Esophagus squamous epithelium (tissue), 5 donors: ENCODE data around the gene CTLA4. TPM values are rescaled to one million over a fixed set of nuclear protein-coding genes. Genes with fewer than 3 reads are reported as not detected.
A peak's percentile ranks its signal among the peaks of the same experiment; 100 is the strongest.

Experiments used
- DNase-seq: peaks from one replicate; lab custom pipeline; 2025; lab: John Stamatoyannopoulos, UW
- H3K27ac ChIP-seq, 4 donors: fragments of 200-600 bp; sonication (generic); one replicate each; pipeline ENCODE4 v1.5.1; 2016 to 2019; ENCODE audit warnings: mild to moderate bottlenecking in 1 of 4
- H3K27me3 ChIP-seq, 4 donors: fragments of 200-600 bp; sonication (generic); 1 replicate in 3 of 4; 2 replicates in 1 of 4; pipeline versions ENCODE4 v1.5.1 to v1.6.0; 2017 to 2021; ENCODE audit warnings: antibody characterized with exemption in 1 of 4
- H3K36me3 ChIP-seq, 3 donors: fragments of 200-600 bp; sonication (generic); one replicate each; pipeline ENCODE4 v1.5.1; 2016 to 2019
- H3K4me1 ChIP-seq, 3 donors: fragments of 200-600 bp; sonication (generic); one replicate each; pipeline ENCODE4 v1.5.1; 2017 to 2019
- H3K4me3 ChIP-seq, 4 donors: fragments of 200-600 bp; sonication (generic); 1 replicate in 3 of 4; 2 replicates in 1 of 4; pipeline ENCODE4 v1.5.1; 2016 to 2019; ENCODE audit warnings: mild to moderate bottlenecking in 2 of 4, moderate library complexity in 1 of 4
- H3K9me3 ChIP-seq, 3 donors: fragments of 200-600 bp; sonication (generic); one replicate each; pipeline ENCODE4 v1.5.1; 2016 to 2019
- POLR2A ChIP-seq, 4 donors: fragments of 450-650 bp; IDR thresholded peaks; one replicate each; pipeline ENCODE4 v1.6.1; 2017; ENCODE audit warnings: antibody characterized with exemption in 4 of 4, mild to moderate bottlenecking in 4 of 4, moderate library complexity in 3 of 4
- WGBS, 2 donors: methylation state at CpG; one replicate each; pipeline ENCODE4 v1.1.5; 2018; 5-methylcytosine and 5-hydroxymethylcytosine counted together
- intact Hi-C: fragments of 100-400 bp; cut with DNase I; formaldehyde crosslinking; loops from one replicate; pipeline ENCODE4 v1.15.0; 2022
- total RNA-seq, 4 donors: library from RNA; depleted of rRNA; stranded (reverse); fragments of >200 nt; gene quantifications; one replicate each; pipeline ENCODE4 v1.1.0, GENCODE V29; 2016
- TF ChIP-seq, protein P1 (sequence below), 6 experiments: fragments of 450-650 bp in 4 of 6; fragments of 200-600 bp in 2 of 6; sonication (generic) in 2 of 6; IDR thresholded peaks; one replicate each; pipeline ENCODE4 v1.5.1; 2016 to 2019; ENCODE audit warnings: antibody characterized with exemption in 6 of 6, mild to moderate bottlenecking in 4 of 6, moderate library complexity in 4 of 6
- donor health status: DM: yes; HTN: yes; CAD: no.

CTLA4 gene
- total RNA-seq, 4 donors from 2014 or later, result 0.79 to 6.0 (median 0.99) TPM

DNA sequence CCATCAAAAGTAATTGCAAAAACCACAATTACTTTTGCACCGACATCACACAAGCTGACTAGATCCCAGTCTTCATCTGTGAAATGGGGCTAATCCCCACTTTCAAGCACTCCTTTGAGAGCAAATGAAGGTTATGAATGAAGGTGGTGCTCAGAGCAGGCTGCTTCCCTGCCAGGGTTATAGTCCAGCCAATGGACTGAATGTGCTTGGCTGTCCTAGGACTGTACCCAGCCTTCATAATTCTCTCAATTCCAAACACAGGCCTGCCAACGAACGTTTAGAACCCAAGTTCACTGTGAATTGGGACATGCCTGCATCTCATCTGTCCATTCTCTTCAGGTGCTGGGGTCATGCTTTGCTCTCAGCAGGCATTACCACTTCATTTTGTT, 41.2 kb downstream of the CTLA4 start:
- TF ChIP-seq POLR2A (IDR thresholded peaks at IDR 0.05), result no peak
- TF ChIP-seq, protein P1, sequence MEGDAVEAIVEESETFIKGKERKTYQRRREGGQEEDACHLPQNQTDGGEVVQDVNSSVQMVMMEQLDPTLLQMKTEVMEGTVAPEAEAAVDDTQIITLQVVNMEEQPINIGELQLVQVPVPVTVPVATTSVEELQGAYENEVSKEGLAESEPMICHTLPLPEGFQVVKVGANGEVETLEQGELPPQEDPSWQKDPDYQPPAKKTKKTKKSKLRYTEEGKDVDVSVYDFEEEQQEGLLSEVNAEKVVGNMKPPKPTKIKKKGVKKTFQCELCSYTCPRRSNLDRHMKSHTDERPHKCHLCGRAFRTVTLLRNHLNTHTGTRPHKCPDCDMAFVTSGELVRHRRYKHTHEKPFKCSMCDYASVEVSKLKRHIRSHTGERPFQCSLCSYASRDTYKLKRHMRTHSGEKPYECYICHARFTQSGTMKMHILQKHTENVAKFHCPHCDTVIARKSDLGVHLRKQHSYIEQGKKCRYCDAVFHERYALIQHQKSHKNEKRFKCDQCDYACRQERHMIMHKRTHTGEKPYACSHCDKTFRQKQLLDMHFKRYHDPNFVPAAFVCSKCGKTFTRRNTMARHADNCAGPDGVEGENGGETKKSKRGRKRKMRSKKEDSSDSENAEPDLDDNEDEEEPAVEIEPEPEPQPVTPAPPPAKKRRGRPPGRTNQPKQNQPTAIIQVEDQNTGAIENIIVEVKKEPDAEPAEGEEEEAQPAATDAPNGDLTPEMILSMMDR (IDR thresholded peaks at IDR 0.05), result no peak
- Histone ChIP-seq H3K27ac (peak overlapping the region in 2 of 4 donors; percentile 34 to 69), H3K4me1 (peaks cover 0 to 16% (median 4%) of the 10 kb centered on the region in 3 donors), H3K36me3 (no peaks in the 10 kb centered on the region), H3K4me3 (no peak overlapping the region), H3K27me3 (no peaks in the 10 kb centered on the region), H3K9me3 (no peaks in the 10 kb centered on the region)
- DNase-seq, result no peak
- 58% methylated on average over 2 to 3 of the region's 3 CpGs for WGBS, 2 donors
- intact Hi-C loops, result loop anchor here (10.0 kb wide), 1 partner anchor 424 kb away; no protein-coding TSS in a partner anchor

DNA sequence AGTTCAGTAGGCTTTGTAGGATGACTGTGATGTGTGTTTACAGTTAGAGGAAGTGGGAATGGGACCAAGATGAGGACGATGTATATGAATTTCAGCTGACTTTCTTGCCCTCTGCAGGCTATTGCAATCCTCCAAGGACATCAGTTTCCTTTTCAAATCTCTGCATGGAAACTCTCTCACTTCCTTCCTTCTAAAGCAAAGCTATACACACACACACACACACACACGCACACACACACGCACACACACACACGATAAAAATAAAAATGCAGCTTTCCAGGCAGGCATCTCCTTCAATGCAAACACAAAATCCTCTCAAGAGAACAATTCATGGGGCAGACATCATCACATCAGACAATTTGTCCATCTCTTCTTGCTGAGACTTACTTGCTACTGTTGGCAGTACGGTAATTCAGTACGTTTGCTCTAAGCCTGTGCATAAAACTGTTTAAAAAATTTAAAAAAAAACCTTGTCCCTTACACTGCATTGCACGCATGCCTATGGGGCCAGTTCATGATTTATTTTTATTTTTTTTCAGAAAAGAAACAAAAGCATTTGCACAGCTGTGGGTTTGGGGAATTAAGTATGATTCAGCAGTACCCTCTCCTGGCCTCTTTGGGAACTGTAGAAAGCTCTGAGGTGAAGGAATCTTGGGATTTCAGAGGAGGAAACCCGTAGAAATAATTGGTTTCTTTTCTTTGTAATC, 41.8 kb downstream of the CTLA4 start:
- TF ChIP-seq, protein P1 (IDR thresholded peaks at IDR 0.05), result peak; percentile 51 to 75 (median 68)
- no peak for TF ChIP-seq POLR2A (IDR thresholded peaks at IDR 0.05)
- Histone ChIP-seq H3K36me3 (no peaks in the 10 kb centered on the region), H3K4me1 (peaks cover 0 to 19% (median 4%) of the 10 kb centered on the region in 3 donors), H3K9me3 (no peaks in the 10 kb centered on the region), H3K27ac (peak overlapping the region in 1 of 4 donors; percentile 34), H3K4me3 (peak overlapping the region in 3 of 4 donors; percentile 8 to 31 (median 11)), H3K27me3 (no peaks in the 10 kb centered on the region)
- DNase-seq, result no peak
- intact Hi-C loops, result loop anchor here (10.0 kb wide), 1 partner anchor 425 kb away; no protein-coding TSS in a partner anchor
- 18 to 25% methylated on average over 8 of the region's 8 CpGs for WGBS, 2 donors

DNA sequence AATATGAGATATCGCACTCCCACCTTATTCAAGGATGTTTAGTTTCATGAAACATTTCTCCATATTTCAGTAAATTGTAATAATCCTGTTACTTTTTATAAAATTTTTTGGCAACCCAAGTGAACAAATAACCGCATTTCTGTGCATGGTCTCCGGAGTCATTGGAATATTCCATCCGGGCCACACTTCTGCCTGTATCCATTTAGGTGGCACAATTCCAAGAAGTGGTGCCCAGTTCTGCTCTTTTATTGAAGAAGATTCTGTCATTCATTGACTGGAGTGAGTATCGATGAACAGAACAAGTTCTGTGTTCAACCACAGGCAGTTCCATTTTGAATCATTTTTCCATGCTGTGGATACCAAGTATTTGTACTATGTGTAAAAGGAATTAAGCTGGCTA, 42.4 kb downstream of the CTLA4 start:
- WGBS, 2 donors, result 29 to 55% methylated on average over 5 of the region's 5 CpGs
- Histone ChIP-seq H3K27me3 (no peaks in the 10 kb centered on the region), H3K27ac (peak overlapping the region in 1 of 4 donors; percentile 34), H3K4me1 (peaks cover 0 to 25% (median 4%) of the 10 kb centered on the region in 3 donors), H3K4me3 (peak overlapping the region in 3 of 4 donors; percentile 8 to 31 (median 11)), H3K9me3 (no peaks in the 10 kb centered on the region), H3K36me3 (no peaks in the 10 kb centered on the region)
- TF ChIP-seq, protein P1 (IDR thresholded peaks at IDR 0.05), result no peak
- TF ChIP-seq POLR2A (IDR thresholded peaks at IDR 0.05), result no peak
- intact Hi-C loops, result loop anchor here (10.0 kb wide), 1 partner anchor 425 kb away; no protein-coding TSS in a partner anchor
- no peak for DNase-seq

DNA sequence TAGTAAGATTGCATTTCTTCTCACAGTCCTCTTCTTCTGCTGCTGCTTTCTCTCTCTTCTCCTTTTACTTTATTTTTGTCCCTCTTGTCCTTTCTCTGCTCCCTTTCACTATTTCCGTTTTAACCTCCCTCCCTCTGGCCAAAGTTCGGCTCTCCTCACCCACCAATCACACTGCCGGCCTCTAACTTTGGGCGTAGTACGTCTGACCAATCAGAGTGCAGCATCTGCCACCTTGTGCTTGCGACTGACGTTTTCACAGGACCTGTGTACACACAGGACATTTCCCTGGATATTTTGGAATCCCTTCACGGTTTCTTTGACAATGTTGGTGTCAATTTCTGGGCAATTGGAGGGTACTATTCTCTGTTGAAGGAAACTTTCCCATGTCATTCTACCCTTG, 46.4 kb downstream of the CTLA4 start:
- Histone ChIP-seq H3K36me3 (no peaks in the 10 kb centered on the region), H3K9me3 (no peaks in the 10 kb centered on the region), H3K27ac (no peak overlapping the region), H3K4me3 (no peak overlapping the region), H3K27me3 (no peaks in the 10 kb centered on the region), H3K4me1 (peaks cover 0 to 21% (median under 1%) of the 10 kb centered on the region in 3 donors)
- intact Hi-C loops, result no loop called here
- 81 to 83% methylated on average over 8 of the region's 8 CpGs for WGBS, 2 donors
- TF ChIP-seq, protein P1 (IDR thresholded peaks at IDR 0.05), result no peak
- no peak for TF ChIP-seq POLR2A (IDR thresholded peaks at IDR 0.05)
- DNase-seq, result no peak

DNA sequence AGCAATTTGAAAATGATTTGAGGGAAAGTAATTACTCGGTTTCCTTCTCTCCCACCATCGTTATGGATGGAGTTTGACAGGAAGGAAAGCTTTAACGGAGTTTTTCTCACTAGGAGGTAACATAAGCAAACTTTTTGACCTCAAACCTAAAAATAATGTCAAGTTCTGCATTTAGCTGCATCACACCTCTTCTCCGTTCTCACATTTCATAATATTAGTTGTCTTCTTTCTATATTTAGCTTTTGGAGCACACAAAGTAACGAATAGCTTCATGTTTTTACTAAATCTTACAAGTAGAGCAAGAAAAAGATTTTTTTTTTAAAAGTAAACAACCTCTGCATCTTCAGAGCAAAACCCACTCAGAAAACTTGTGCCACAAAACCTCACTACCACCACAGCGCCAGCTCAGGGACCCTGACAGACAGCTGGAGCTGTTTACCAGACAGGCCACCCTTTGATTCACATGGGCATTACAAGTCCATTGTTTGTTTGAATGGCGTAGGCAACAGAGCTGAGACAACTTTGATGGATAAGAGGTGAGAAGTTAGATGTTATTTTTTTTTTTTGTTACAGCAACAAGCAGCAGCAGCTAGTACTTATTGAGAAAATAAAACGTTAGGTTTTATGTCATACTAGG, 47.1 kb downstream of the CTLA4 start:
- no peak for DNase-seq
- Histone ChIP-seq H3K36me3 (no peaks in the 10 kb centered on the region), H3K4me1 (peaks cover 0 to 18% (median 0%) of the 10 kb centered on the region in 3 donors), H3K9me3 (no peaks in the 10 kb centered on the region), H3K27ac (no peak overlapping the region), H3K27me3 (no peaks in the 10 kb centered on the region), H3K4me3 (no peak overlapping the region)
- intact Hi-C loops, result no loop called here
- 47 to 49% methylated on average over 8 of the region's 8 CpGs for WGBS, 2 donors
- TF ChIP-seq POLR2A (IDR thresholded peaks at IDR 0.05), result no peak
- TF ChIP-seq, protein P1 (IDR thresholded peaks at IDR 0.05), result no peak
